Left lung (tissue), 10 donors: ENCODE measurements around the gene C12orf75. TPM values are rescaled to one million over a fixed set of nuclear protein-coding genes. Genes with fewer than 3 reads are reported as not detected.

Experiments
- ATAC-seq: fragments of 200-7000 bp; cut with Tn5 transposase; one replicate; pipeline ENCODE4 v1.9.1; 2020; ENCODE audit warnings: moderate library complexity
- DNase-seq, 4 donors: peaks; one replicate each; pipeline ENCODE4 v3.0.0-alpha.2; 2013 to 2020
- H3K27ac ChIP-seq, 2 donors: fragments of 200-600 bp; sonication (generic) in 1 of 2; one replicate each; pipeline versions ENCODE4 v1.5.0 to v1.8.0; 2020 to 2021
- H3K27me3 ChIP-seq, 2 donors: fragments of 200-600 bp; sonication (generic) in 1 of 2; one replicate each; pipeline versions ENCODE4 v1.5.0 to v1.8.0; 2020 to 2021
- H3K36me3 ChIP-seq, 2 donors: fragments of 200-600 bp; sonication (generic) in 1 of 2; one replicate each; pipeline versions ENCODE4 v1.5.0 to v1.8.0; 2020 to 2021
- H3K4me1 ChIP-seq, 2 donors: fragments of 200-600 bp; one replicate each; pipeline ENCODE4 v1.8.0; 2021
- H3K4me3 ChIP-seq, 2 donors: fragments of 200-600 bp; sonication (generic) in 1 of 2; one replicate each; pipeline versions ENCODE4 v1.5.0 to v1.8.0; 2020 to 2021; ENCODE audit warnings: mild to moderate bottlenecking in 1 of 2
- H3K9me3 ChIP-seq, 2 donors: fragments of 200-600 bp; sonication (generic) in 1 of 2; one replicate each; pipeline versions ENCODE4 v1.5.0 to v1.8.0; 2020 to 2021
- intact Hi-C, 2 donors: fragments of 100-400 bp; cut with DNase I; formaldehyde crosslinking; loops; one replicate each; pipeline versions ENCODE4 v1.11.2 to v1.14.2; 2022
- polyA plus RNA-seq, 6 donors: library from polyadenylated mRNA; unstranded; fragments of 120-200 nt; gene quantifications; one replicate each; pipeline ENCODE4 v1.2.1, GENCODE V29; 2013; ENCODE audit not compliant: insufficient read length in 6 of 6
- total RNA-seq, 2 donors: library from RNA; stranded (reverse); fragmentation: NEBNext Ultra II Directional; extraction: Animal tissue kit (Norgen Biotek cat#: 25700); gene quantifications; one replicate each; pipeline ENCODE4 v1.2.1, GENCODE V29; 2021
- TF ChIP-seq, protein P1 (sequence below), 2 donors: fragments of 200-600 bp; sonication (generic) in 1 of 2; IDR thresholded peaks; one replicate each; pipeline versions ENCODE4 v1.5.0 to v1.8.0; 2021; ENCODE audit warnings: antibody characterized with exemption in 2 of 2
- donor health status: DM: no; HTN: yes; CAD: no.
- donor health status: DM: no; HTN: no; CAD: no.

C12orf75 gene
- total and polyA plus RNA-seq, 8 donors: 16.2 to 27.7 (median 18.8) TPM

DNA sequence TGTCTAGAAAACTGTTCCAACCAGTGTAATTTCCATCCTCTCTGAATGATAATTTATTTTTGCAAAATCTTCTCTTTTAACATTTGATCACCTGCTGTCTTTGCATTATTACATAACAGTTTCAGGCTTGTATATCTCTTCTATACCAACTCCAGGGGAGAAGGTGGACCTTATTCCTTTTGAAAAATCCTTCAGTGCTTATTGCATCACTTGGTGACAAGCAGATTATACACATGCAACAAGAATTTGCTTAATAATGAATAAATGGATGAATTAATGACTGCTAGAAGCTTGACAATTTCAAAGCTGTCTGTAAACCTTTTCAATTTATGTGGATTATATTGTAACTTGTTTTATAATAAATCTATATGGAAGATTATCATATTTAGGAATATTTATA lies 37.3 kb upstream of the C12orf75 start:
- intact Hi-C loops: no loop called here
- Histone ChIP-seq H3K27ac (no peak overlapping the region), H3K4me1 (no peaks in the 10 kb centered on the region), H3K4me3 (no peak overlapping the region), H3K27me3 (no peaks in the 10 kb centered on the region), H3K9me3 (peaks cover 0 to 6% of the 10 kb centered on the region in 2 donors), H3K36me3 (no peaks in the 10 kb centered on the region)
- TF ChIP-seq, protein P1, sequence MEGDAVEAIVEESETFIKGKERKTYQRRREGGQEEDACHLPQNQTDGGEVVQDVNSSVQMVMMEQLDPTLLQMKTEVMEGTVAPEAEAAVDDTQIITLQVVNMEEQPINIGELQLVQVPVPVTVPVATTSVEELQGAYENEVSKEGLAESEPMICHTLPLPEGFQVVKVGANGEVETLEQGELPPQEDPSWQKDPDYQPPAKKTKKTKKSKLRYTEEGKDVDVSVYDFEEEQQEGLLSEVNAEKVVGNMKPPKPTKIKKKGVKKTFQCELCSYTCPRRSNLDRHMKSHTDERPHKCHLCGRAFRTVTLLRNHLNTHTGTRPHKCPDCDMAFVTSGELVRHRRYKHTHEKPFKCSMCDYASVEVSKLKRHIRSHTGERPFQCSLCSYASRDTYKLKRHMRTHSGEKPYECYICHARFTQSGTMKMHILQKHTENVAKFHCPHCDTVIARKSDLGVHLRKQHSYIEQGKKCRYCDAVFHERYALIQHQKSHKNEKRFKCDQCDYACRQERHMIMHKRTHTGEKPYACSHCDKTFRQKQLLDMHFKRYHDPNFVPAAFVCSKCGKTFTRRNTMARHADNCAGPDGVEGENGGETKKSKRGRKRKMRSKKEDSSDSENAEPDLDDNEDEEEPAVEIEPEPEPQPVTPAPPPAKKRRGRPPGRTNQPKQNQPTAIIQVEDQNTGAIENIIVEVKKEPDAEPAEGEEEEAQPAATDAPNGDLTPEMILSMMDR (IDR thresholded peaks at IDR 0.05): no peak
- DNase-seq: no peak
- ATAC-seq: no peak

DNA sequence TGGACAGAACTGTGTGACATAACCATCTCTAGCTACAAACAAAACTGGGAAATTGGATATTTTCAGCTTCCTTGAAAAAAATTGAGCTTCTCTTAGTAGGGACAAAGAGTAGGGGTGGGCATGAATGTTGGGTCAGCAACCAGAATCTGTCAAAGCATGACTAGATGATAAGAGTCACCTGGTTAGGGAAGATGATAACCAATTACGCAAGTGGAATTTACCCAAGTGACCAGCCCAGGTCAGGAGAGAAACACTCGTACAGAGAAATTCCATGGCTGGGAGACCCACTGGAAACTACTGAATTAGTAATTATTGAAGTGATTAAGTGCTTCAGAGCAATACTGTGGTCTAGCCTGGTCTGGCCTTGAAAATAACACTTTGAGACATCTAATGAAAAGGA lies 36.3 kb upstream of the C12orf75 start:
- ATAC-seq: no peak
- Histone ChIP-seq H3K27me3 (no peaks in the 10 kb centered on the region), H3K4me3 (no peak overlapping the region), H3K27ac (no peak overlapping the region), H3K4me1 (no peaks in the 10 kb centered on the region), H3K9me3 (peaks cover 0 to 14% of the 10 kb centered on the region in 2 donors), H3K36me3 (no peaks in the 10 kb centered on the region)
- DNase-seq: no peak
- intact Hi-C loops: no loop called here
- TF ChIP-seq, protein P1 (IDR thresholded peaks at IDR 0.05): no peak

DNA sequence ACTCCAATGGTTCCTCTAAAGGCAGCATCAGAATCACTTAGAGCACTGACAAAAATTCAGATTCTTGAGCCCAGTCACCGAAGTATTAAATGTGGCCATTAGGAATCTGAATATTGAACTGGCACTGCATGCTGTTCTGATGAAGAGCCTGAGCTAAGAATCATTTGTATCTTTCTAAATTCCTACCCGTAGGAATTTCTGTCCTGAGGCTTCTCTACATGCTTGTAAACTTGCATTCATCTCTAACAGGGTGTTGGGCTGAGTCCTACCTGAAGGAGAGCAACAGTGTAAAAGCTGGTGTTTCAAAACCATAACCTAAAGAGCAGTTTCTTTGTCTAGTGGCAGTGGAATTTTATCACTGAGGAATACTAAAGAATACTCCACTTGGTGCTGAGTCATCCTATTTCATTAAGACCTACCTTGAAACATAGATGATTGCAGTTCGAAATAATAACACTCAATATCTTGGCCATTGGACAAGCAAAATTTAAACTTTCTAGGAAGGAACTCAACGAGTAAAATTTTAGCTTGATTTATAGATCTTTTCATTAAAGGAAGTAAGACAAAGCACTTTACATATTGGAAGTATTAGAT lies 35.5 kb upstream of the C12orf75 start:
- Histone ChIP-seq H3K4me3 (no peak overlapping the region), H3K27ac (no peak overlapping the region), H3K4me1 (no peaks in the 10 kb centered on the region), H3K36me3 (no peaks in the 10 kb centered on the region), H3K27me3 (no peaks in the 10 kb centered on the region), H3K9me3 (peaks cover 0 to 23% of the 10 kb centered on the region in 2 donors)
- TF ChIP-seq, protein P1 (IDR thresholded peaks at IDR 0.05): no peak
- DNase-seq (no peak), ATAC-seq (no peak)
- intact Hi-C loops: no loop called here

DNA sequence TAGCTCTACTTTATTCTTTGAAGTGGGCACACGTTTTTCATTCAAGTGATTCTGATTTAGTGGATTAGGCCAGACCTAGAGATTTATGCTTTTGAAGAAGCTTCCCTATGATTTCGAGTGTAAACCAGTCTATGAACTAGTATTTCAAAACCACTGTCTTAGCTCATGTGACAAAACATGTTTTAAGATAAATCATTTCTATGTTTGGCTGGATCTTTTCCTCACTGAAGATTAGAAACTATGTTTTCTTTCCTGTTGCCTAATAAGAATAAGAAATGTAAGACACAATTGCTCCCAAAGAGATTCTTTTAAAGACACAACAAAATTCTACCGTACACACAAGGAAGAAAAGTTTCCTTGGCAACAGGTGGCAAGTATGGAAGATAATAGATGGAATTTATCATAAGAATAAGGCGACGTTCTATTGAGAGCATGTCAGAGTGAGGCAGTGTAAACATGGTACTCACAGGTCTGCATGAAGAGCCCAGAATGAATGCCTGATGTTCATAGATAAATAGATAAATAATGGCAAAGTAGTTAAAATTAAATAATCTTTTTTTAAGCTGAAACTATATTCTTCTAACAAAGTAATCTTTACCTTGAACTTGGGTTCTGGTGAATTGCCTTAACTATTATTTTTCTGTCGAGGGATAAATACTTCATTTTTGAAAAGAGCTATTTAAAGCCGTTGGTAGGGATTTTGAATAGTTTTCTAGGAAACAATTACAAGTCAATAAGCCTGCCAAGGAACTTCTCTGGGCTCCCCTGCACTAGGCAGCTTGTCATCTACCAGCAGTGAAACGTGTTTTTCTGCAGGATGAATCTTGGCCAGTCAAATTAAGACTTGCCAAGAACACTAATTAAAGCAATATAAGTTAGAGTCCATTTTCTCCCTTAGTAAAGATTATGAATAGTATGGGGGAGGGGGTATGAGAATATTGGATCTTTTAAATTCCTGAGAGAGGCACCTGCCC lies 34.1 kb upstream of the C12orf75 start:
- DNase-seq: no peak
- TF ChIP-seq, protein P1 (IDR thresholded peaks at IDR 0.05): no peak
- no peaks in the 10 kb centered on the region for H3K36me3 ChIP-seq
- intact Hi-C loops: no loop called here
- ATAC-seq: no peak
- H3K27ac ChIP-seq: no peak overlapping the region
- peaks cover 0 to 27% of the 10 kb centered on the region in 2 donors for H3K9me3 ChIP-seq
- H3K27me3 ChIP-seq: no peaks in the 10 kb centered on the region
- no peaks in the 10 kb centered on the region for H3K4me1 ChIP-seq
- no peak overlapping the region for H3K4me3 ChIP-seq

DNA sequence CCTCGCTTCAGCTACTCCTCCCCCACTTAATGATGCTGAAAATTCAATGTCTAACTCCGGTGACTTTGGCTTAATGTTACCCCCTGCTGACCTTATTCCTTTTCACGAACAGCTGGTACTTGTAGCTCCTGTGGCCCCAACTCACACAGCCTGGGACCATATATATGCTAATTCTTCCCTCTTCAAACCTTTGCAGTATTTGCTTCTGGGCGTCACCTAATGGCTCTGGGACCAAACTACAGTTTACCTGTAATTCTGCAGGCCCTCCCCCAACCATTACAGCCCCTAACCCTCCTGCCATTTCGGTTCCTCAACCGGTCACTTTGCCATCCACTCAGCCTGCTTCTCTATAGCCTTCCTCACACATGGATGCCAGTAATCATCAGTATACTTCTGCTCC lies 29.6 kb upstream of the C12orf75 start:
- DNase-seq (no peak), ATAC-seq (no peak)
- peaks cover 0 to 27% of the 10 kb centered on the region in 2 donors for H3K9me3 ChIP-seq
- no peaks in the 10 kb centered on the region for H3K36me3 ChIP-seq
- no peak overlapping the region for H3K27ac ChIP-seq
- intact Hi-C loops: no loop called here
- no peak overlapping the region for H3K4me3 ChIP-seq
- TF ChIP-seq, protein P1 (IDR thresholded peaks at IDR 0.05): no peak
- H3K4me1 ChIP-seq: no peaks in the 10 kb centered on the region
- H3K27me3 ChIP-seq: no peaks in the 10 kb centered on the region
